ENCODE data around the gene RAD9A. TPM values are rescaled to one million over a fixed set of nuclear protein-coding genes. Genes with fewer than 3 reads are reported as not detected.

RAD9A gene
- total and polyA plus RNA-seq, 9 of the 15 experiments (the other 6 are each of a cell fraction or from before 2014, with no cell fraction given): 1.4 to 41.2 (median 16.1) TPM

DNA sequence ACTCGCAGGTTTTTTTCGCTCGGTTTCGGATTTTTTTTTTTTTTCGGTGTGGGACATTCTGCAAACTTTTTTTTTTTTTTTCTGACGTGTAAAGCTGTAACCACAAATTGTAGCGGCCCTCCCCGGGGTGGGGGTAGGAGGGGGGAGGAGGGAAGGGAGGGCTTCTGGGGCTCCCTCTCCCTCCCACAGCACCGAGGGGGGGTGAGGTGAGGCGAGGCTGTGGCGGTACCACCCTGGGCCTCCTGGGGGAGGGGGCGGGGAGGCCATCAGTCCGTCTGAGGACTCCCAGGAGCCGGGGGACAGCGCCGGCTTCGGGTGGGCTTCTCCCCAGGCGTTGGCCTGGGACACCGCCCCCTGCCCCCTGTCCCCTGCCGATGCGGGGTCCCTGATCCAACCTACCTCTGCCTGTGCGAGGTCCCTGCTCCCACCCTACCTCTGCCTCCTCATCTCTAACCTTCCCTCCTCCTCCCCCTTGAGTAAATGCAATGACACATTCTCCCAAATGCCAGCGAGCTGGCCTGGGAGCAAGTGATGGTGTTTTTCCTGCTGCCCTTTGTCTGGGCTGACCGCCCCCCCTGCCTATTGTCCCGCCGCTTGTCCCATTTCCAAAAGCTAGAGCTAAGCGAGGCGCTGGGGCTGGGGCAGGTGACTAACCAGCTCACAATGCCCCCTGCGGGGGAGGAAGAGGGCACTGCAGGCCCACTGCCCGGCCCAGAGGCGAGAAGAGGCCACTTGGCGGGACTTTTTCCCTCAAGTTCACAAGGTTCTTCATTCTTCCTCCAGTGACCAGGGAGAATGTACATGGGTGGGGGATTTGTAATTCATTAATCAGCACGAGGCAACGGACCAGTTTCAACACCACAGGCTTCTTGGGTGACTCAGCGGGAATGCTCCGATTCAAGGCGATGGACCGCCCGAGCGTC is 17.9 kb upstream of the RAD9A start (continued):
- TF ChIP-seq SMAD1 (IDR thresholded peaks at IDR 0.05; ENCODE audit: low read depth, low read length, partially characterized antibody) (no peak), SLC30A9 (CRISPR knock-in tag; IDR thresholded peaks at IDR 0.05) (no peak), ILF3 (IDR thresholded peaks at IDR 0.05; ENCODE audit: borderline replicate concordance) (no peak), PHB (CRISPR knock-in tag; IDR thresholded peaks at IDR 0.05) (no peak), HDAC3 (IDR thresholded peaks at IDR 0.05; ENCODE audit: borderline replicate concordance, partially characterized antibody) (no peak), JUN (IDR thresholded peaks at IDR 0.05; ENCODE audit: borderline replicate concordance, low read depth, low read length) (no peak), JUN (CRISPR knock-in tag; IDR thresholded peaks at IDR 0.05; ENCODE audit: borderline replicate concordance) (peak; percentile 68; the same call in 1 of the 2 replicates), BDP1 (IDR thresholded peaks at IDR 0.05; ENCODE audit: insufficient read depth, insufficient read length) (no peak), ZBED1 (IDR thresholded peaks at IDR 0.05) (0 out of 2 replicates have a peak, but pooled peaks have one; percentile 46), TBL1XR1 (IDR thresholded peaks at IDR 0.05; ENCODE audit: low read length in 2 of 2) (no peak), LCOR (CRISPR knock-in tag; IDR thresholded peaks at IDR 0.05) (peak; percentile 27; the same call in 1 of the 2 replicates), TCF3 (CRISPR knock-in tag; IDR thresholded peaks at IDR 0.05) (no peak), CXXC5 (CRISPR knock-in tag; IDR thresholded peaks at IDR 0.05) (peak; percentile 61; the same call in 1 of the 2 replicates), KLF10 (CRISPR knock-in tag; IDR thresholded peaks at IDR 0.05) (no peak), HNRNPK (IDR thresholded peaks at IDR 0.05; ENCODE audit: low read depth, low read length, poor library complexity, severe bottlenecking) (no peak), POLR2A (conservative IDR thresholded peaks at IDR 0.05) (peak; percentile 70), ZZZ3 (IDR thresholded peaks at IDR 0.05) (no peak)
- TF ChIP-seq, protein P1, sequence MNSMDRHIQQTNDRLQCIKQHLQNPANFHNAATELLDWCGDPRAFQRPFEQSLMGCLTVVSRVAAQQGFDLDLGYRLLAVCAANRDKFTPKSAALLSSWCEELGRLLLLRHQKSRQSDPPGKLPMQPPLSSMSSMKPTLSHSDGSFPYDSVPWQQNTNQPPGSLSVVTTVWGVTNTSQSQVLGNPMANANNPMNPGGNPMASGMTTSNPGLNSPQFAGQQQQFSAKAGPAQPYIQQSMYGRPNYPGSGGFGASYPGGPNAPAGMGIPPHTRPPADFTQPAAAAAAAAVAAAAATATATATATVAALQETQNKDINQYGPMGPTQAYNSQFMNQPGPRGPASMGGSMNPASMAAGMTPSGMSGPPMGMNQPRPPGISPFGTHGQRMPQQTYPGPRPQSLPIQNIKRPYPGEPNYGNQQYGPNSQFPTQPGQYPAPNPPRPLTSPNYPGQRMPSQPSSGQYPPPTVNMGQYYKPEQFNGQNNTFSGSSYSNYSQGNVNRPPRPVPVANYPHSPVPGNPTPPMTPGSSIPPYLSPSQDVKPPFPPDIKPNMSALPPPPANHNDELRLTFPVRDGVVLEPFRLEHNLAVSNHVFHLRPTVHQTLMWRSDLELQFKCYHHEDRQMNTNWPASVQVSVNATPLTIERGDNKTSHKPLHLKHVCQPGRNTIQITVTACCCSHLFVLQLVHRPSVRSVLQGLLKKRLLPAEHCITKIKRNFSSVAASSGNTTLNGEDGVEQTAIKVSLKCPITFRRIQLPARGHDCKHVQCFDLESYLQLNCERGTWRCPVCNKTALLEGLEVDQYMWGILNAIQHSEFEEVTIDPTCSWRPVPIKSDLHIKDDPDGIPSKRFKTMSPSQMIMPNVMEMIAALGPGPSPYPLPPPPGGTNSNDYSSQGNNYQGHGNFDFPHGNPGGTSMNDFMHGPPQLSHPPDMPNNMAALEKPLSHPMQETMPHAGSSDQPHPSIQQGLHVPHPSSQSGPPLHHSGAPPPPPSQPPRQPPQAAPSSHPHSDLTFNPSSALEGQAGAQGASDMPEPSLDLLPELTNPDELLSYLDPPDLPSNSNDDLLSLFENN (IDR thresholded peaks at IDR 0.05; ENCODE audit: low read depth in 2 of 2, low read length in 2 of 2): no peak
- TF ChIP-seq, protein P2, sequence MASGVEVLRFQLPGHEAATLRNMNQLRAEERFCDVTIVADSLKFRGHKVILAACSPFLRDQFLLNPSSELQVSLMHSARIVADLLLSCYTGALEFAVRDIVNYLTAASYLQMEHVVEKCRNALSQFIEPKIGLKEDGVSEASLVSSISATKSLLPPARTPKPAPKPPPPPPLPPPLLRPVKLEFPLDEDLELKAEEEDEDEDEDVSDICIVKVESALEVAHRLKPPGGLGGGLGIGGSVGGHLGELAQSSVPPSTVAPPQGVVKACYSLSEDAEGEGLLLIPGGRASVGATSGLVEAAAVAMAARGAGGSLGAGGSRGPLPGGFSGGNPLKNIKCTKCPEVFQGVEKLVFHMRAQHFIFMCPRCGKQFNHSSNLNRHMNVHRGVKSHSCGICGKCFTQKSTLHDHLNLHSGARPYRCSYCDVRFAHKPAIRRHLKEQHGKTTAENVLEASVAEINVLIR (CRISPR knock-in tag; IDR thresholded peaks at IDR 0.05): no peak
- TF ChIP-seq, protein P3, sequence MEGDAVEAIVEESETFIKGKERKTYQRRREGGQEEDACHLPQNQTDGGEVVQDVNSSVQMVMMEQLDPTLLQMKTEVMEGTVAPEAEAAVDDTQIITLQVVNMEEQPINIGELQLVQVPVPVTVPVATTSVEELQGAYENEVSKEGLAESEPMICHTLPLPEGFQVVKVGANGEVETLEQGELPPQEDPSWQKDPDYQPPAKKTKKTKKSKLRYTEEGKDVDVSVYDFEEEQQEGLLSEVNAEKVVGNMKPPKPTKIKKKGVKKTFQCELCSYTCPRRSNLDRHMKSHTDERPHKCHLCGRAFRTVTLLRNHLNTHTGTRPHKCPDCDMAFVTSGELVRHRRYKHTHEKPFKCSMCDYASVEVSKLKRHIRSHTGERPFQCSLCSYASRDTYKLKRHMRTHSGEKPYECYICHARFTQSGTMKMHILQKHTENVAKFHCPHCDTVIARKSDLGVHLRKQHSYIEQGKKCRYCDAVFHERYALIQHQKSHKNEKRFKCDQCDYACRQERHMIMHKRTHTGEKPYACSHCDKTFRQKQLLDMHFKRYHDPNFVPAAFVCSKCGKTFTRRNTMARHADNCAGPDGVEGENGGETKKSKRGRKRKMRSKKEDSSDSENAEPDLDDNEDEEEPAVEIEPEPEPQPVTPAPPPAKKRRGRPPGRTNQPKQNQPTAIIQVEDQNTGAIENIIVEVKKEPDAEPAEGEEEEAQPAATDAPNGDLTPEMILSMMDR (IDR thresholded peaks at IDR 0.05 in 2 of 3, conservative IDR thresholded peaks at IDR 0.05 in 1 of 3; ENCODE audit: insufficient read depth in 2 of 3, low read depth in 1 of 3, low read length in 3 of 3): peak; percentile 61 to 74 (median 67)
- TF ChIP-seq, protein P4, sequence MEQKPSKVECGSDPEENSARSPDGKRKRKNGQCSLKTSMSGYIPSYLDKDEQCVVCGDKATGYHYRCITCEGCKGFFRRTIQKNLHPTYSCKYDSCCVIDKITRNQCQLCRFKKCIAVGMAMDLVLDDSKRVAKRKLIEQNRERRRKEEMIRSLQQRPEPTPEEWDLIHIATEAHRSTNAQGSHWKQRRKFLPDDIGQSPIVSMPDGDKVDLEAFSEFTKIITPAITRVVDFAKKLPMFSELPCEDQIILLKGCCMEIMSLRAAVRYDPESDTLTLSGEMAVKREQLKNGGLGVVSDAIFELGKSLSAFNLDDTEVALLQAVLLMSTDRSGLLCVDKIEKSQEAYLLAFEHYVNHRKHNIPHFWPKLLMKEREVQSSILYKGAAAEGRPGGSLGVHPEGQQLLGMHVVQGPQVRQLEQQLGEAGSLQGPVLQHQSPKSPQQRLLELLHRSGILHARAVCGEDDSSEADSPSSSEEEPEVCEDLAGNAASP (IDR thresholded peaks at IDR 0.05): no peak
